DMS53 treated with DMSO at 0.1 percent for 48 hours (cell line): ENCODE results near the gene DHX30.

Source experiments
- DNase-seq: peaks from one replicate; lab custom pipeline; 2025; ENCODE audit not compliant: unreplicated experiment; lab: John Stamatoyannopoulos, UW

The DHX30 gene

DNA sequence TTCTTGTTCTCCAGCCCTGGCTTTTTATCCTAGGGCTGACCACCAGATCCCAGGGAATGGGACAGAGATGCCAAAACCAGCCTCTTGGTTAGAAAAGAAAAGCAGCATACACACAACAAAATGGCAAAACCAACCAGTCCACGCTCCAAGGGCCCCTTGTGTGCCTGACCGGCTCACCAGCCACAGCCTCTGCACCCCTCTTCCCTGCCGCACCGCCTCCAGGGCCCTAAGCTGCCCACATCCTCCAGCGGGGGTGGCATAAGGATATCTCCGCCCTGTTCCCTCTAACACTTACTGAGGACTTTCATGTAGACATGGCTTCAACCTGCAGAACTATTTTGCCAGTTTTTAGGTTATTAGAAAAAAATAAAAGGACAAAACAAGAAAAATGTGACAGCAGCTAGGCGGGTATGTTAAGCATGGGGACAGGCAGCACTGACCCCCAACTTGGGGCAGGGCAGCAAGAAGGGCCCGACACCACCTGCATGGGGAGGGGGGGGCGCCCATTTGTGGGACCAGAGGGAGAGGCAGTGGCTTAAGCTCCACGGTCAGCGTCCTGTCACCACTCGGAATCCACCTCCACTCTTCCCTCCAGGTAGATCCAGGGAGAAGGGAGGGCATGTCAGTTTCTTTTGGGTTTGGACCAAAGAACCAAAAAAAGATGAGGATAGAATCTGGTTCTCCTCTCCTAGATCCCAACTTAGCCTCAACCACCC, 49.1 kb downstream of the DHX30 start:
- no peak for DNase-seq

DNA sequence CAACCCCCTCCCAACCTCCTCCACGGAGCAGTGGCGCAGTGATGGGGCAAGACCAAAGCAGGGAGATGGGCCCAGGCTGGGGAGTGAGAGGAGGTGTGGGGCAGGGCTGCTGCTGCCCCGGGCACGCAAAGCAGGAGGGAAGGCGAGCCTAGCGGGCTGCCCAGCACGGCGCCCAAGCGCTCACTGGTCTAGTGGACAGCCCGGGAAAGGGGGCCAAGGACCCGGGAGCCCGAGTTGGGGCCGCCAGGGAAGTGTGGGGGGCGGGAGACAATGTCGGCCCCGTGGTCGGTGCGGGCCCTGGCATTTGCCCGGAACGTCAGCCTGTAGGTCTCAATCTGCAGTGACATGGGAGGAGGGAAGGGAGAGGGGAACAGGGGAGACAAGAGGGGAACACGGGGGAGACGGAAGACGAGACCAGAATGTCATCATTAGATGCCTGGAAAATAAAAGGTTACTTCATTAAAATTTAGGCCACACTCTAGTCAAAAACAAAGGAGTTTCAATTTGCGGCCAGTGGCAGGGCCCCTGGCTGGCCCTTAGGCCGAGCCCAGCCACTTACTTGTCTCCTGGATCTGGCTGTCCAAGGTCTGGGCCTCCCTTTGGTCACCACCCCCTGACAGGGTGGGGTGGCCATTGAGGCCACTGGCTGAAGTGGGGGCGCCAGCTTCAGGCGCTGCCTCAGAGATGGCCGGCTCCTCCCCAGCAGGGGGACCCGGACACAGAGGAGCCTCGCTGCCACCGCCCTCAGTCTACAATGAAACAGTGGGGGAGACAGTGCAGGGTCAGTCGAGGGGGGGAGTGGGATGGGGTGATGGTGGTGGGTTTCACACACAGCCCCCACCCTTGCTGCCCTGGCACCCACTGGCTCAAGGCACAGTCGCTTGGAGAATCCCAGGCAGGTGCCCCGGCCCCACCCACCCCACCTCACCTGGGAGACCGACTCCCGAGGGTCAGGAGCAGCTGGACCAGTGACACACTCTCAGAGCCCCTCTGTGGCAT, 50.0 kb downstream of the DHX30 start:
- no peak for DNase-seq

DNA sequence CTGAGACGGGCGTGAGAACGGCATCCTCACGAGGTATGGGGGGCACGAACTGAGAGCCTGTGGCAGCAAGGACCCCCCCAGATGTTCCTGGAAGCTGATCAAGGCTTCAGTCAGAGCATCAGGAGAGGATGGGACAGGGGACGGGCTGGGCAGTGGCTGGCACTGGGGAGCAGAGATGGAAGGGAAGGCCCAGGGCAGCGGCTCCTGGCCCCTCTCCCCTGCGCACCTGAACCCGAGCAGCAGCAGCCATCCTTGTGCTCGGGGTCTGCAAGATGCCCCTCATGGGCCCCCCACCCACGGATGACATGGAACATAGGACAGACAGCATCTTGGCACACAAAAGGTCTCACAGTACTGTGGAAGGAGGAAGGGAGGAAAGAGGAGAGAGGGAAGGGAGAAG, 51.3 kb downstream of the DHX30 start:
- no peak for DNase-seq

DNA sequence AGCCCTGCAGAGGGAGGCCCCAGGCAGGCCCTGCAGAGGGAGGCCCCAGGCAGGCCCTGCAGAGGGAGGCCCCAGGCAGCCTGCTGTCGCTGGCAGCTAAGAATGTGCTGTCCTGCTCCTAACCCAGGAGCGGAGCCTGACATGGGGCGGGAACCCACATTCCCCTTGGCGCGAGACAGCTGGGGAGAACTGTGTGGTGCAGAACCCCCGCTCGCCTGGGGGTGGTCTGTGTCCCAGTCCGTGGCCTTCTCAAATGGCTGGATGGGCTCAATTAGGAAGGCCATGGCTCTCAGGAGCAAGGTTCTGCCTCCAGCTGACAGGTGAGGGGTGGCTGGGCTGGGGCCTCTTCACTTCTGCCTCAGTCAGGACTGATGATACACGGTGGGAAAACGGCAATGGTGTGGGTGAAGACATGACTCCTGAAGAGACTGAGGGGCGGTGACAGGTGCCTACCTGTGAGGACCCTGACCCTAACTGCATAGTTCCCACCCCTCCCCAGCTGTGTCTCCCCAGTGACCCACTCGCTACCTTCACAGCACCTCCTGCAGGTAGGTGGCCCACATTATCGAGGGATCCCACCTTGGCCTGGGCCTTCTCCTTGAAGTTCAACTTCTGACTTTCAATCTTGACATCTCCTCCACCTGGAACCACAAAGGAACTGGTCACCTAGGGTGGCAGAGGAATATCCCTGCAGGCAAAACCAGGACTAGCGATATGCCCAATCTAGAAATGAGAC, 52.0 kb downstream of the DHX30 start:
- no peak for DNase-seq

DNA sequence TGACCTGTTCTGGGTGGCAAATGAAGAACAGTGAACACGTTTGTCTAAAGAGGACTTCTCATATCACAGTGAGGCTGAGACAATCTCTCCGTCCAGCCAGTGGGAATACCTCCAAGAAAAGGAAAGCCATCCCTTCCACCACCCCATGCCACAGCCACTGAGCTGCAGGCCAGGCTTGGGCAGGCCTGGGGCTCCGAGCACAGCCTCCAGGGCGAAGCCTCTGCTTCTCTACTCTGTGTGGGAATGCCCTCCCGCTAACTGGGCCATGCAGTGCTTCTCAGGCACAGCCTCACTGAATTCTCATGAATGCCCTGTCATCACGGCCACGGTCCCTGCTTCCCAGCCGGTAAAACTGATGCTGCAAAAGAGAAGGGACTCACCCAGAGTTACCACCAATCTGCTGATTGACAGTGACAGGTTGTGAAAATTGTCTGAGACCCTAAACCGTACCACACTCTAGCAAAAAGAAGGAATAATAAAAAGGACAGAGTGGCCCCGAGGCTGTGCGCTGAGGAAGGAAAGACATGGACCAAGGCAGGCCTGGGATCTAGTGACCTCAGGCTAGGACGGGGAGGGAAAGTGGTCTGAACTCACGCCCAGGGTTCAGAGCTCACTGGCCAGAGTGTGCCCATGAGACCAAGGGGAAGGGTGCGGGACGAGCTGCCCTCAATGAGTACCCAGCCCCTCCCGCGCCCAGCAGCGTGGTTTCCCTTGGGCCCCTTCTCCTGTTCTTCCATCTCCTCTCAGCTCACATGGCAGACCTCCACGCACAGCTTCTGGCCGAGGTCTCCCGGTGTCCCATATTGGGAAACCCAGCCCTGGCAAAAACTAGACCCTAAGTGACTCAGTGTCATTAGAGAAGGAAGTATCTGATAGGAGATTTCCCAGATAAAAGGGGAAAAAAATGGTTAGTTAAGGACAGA, 52.8 kb downstream of the DHX30 start:
- no peak for DNase-seq

DNA sequence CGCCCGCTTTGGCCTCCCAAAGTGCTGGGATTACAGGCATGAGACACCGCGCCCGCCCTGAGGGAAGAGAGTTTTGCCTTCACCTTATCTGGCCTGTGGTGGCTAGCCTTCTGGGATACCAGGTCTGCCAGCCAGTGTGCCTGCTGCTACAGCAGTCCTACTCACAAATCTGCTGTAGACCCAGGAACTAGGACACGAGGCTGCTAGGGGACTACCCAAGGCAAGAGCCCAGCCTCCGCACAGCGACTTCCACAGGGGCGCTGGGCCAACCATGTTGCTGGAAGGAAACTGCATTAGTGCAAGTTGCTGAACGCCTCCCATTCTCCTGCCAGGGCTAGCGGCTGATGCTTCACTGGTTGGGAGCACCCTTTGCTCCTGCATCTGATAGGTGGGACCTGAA, 53.7 kb downstream of the DHX30 start:
- DNase-seq, result no peak

DNA sequence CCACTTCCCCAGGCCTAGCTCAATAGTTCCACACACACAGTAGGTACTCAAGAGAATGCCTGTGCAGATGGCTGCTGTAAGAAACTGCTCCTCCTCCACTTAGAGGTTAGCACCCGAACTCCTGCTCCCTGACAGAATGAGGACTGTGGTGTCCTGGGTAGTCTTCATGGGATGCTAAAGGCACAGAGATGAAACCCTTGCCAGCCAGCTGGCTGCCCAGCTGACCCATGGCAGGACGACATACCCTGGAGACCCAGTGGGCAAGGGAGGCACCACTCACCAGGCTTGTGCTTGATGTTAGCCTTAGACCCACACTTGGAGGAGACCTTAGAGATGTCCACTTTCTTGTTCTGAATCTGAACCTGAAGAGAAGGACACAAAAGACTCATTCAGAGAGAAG, 54.2 kb downstream of the DHX30 start:
- DNase-seq, result no peak

DNA sequence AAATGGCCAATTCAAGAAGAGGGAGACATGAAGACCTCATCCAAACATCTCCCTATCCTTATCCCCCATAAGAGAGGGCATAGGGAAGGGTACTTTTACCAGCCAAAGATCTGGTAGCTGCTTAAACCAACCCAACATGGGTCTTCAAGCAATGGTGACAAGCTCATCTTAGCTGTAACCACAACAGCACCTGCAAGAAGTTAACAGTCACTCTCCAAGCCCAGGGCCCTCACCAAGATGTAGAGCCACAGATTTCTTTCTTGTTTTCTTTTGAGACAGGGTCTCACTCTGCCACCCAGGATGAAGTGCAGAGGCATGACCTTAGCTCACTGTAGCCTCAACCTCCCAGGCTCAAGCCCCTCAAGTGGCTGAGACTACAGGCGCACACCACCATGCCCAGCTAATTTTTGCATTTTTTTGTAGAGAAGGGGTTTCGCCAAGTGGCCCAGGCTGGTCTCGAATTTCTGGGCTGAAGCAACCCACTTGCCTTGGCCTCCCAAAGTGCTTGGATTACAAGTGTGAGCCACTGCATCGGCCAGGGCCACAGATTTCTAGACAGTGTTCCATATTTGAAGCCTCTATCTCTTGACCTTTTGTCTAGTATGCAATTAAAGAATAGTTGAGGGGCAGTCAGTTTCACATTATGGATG, 57.1 kb downstream of the DHX30 start:
- DNase-seq, result no peak

DNA sequence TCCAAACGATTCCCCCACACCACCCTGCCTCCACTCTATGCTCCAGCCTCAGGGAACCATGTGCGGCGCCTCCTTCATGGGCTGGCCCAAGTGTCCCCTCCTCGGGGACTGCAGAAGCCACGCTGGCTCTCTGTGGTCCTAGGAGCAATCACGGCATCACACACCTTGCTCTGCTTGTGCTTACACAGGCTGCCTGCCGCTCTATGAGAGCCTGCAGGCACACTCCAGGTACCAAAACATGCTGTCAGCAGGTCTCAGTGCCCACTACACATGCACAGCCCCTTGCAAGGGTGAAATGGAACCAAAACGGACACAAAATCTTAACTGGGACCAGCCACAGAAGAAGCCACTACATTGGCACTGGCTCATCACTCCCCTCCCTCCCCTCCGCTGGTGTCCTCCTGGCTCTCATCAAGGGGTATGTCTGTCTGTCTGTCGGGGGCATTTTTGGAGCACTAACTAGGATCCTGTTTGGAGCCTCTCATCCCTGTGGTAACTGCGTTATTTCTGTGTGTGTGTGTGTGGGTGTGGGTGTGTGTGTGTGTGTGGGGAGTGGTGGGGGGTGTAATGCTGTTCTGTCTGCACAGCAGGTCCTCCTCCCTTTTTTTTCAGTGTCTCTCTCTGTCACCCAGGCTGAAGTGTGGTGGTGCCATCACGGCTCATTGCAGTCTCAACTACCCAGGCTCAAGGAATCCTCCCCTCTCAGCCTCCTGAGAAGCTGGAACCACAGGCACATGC, 60.6 kb downstream of the DHX30 start:
- no peak for DNase-seq

DNA sequence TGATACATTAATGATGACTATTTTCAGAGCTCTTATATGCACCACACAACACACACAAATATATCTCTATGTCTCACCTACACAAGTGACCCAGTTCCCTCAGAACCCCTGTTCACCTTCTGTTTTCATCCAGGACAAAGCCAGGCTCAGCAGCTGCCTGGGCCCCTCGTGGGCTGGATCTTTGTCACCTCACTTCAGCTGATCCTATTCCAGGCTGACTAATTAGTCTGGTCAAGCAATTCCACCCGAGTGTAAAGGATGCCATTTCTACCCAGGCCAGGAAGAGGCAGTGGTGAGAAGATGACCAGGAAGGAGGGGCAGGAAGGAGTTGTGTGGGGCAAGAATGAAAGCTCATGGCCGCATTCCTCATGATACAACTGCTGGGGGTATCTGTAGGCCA, 62.3 kb downstream of the DHX30 start:
- no peak for DNase-seq

DNA sequence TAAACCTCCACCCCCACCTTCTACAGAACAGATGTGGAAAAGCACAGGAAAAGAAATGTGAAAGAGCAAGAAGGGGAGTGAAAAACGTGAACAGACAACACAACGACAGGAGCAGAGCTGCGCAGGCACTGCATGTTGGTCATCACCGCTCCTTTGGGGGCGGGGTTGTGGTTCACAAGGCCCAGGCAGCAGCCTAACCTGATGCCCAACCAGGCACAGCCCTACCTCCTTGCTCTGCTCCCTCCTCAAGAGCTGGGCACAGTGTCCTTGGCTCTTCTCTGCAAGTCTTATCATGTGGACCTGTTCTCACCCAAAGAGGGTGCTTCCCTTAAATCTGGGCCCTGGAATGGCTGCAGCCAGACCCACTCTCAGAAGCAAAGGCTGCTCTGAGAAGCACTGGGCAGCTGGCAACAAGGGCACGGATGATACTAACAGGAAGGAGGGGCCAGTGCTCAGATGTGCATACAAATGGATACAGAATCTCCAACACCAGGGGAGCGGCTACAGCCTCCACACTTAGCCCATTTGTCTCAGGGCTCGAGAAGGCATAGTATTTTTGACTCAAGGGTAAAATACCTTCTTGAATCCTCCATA, 64.6 kb downstream of the DHX30 start:
- no peak for DNase-seq

DNA sequence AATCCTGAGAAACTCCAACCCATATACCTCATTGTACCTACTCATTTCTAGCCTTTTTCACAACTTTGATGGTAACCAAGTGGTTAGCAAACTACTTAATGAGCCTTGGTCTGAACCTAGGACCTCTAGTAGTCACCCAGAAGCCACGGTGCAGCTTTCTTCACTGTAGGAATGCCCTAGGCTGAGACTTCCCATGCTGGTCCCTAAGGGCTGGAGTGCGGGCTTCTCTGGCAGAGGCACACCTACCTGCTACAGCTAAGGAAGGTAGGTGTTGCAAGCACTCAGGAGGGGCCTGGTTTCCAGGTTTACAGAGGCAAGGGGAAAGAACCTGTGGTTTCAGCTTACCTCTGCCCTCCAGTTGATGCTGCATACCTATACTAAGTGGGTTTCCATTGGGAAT, 65.4 kb downstream of the DHX30 start:
- DNase-seq, result no peak

DNA sequence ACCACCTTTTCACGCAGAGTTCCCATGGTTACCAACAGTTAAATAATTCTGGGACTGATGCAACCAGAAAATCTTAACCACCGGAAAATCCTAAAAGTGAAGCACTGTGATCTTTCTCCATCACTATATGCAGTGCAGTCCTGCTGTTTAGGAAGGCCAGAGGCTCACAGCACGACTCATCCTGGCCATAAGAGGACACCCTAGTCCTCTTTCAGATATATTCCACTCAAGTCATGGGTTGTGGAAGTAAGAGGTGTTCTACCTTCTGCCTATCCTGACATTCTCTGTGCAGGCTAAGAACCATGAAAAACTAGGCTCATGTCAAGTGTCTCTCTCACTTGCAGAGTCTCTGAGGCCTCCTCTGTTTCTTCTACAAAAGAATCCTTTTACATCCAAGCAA, 67.2 kb downstream of the DHX30 start:
- DNase-seq, result no peak

DNA sequence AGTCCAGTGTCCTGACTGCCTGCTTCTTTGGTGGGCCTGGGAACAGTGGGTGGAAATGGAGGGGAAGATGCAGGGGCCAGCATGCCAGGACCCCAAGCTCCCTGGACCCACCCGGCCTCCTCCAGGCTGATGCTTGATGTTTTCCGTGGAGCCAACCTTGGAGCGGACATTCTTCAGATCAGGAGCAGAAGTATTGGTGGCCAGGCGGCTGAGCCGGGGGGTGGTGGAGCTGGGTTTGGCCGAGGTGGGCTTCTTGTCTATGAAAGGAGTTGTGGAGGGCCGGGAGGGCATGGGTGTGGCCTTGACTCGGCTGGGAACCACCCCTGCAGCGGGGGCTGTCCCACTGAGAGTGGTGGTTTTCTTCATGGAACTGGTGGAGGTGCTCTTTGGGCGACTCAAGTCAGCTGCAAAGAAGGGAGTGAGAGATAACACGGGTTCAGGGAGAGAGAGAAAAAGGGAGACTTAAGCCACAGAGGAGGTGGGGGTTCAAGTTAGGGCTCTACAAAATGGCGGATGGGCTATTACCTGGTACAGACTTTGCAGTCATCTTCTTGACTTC, 67.8 kb downstream of the DHX30 start:
- DNase-seq, result no peak

DNA sequence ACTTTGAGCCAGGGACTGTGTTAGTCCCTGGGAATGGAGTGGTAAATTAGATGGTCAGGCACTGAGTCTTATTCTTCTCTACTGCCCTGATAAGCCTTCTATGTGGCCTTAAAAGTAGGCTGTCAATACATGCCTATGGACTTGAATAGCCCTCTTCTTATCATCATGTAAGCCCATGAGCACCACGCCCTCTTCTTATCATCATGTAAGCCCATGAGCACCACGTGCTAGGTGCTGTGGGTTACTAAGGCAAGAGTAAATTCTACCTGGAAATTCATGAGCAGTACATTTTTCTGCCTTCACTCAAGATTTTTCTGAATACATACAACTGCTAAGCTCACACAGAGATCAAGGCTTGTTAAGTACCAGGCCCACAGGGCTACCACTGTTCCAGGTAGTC, 68.5 kb downstream of the DHX30 start:
- no peak for DNase-seq

DNA sequence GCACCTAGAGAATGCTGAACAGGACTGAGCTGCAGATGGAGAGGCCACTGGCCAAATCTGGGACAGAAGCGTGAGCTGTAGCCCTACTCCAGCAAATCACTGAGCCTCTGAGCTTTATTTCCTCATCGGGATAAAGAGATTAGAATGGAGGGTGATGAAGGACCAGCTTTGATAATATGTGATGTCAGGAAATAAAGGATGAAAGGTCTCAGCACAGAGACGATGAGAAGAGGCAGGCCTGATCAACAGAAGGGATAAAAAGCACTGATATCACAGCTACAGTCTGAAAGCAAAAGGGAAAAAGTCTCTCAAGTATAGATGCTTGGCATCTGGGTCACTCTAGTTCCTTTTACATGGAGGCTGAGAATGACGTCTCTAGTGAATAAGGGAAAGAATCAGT, 70.0 kb downstream of the DHX30 start:
- no peak for DNase-seq

DNA sequence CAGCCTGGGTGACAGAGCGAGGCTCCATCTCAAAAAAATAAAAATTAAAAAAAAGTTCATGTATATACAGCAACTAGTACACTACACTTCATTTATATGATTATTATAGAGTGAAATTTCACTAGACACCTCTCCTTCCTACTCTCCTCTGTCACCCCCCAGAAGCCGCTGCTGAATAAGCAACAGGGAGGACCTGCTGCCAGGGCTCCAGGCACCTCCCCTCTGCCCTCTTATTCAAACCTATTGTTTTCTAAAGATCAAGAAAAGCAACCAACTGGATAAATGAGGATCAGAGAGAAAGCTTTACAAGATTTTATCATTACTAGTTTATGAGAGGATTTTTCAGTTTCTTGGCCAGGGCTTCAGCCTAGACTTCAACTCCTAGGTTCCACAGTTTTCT, 71.5 kb downstream of the DHX30 start:
- no peak for DNase-seq

DNA sequence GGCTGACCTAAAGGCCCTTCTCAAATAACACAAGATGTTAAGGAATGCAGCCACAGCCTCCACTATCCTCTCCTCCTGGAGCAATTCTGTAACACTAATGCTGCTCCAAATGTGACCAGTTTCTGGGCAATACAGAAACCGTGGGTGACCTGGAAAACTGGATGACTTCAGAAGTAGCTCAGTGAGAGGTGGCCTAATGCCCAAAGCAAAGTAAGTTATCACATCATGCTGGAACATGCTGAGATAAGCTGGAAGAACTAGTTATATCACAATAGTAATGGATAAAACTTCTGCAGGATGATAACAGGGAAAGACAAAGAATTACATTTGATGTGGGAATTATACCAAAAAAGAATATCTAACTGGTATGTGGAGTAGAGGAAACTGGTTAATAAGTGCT, 72.0 kb downstream of the DHX30 start:
- DNase-seq, result no peak

DNA sequence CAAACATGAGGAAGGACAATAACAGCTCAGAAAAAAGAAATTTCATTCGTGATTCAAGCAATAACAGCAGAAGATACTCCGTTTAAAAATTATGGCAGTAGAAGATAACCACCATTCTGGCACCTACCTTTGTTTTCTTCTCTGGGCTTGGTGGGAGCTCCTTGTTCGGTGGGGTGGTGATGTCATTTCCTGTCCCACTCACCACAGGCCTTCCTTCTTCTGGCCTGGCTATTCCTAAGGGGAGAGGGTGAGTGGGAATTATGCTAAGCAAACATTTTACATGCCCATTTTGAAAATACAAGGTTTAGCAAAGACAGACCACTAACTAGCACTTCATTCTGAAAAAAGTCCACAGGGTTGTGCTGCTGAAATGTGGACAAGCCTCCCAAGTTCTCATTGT, 74.4 kb downstream of the DHX30 start:
- DNase-seq, result no peak
